Daoy (cell line): Measurements from ENCODE around the gene XNDC1N. TPM values are rescaled to one million over a fixed set of nuclear protein-coding genes. Genes with fewer than 3 reads are reported as not detected.

Experiments used
- total RNA-seq: library from RNA; depleted of rRNA; stranded (reverse); fragments of >200 nt; shearing (Covaris generic); gene quantifications from 2 replicates; pipeline ENCODE4 v1.2.3, GENCODE V29; 2014; rRNA removed

Gene XNDC1N
- total RNA-seq, 1 experiment from 2014 or later: 8.6 TPM

Other genes with a start within 250 kb of the XNDC1N start
- gene DEFB108B, start 95.4 kb downstream of the XNDC1N start, total RNA-seq: not detected in 2 replicates
- gene DEFB131B, start 50.1 kb downstream of the XNDC1N start, total RNA-seq: not detected in 2 replicates
- gene RNF121, start 452 bp upstream of the XNDC1N start, total RNA-seq: 30.6 and 33.9 TPM in 2 replicates
- gene IL18BP, start 70.3 kb upstream of the XNDC1N start, total RNA-seq: 3.4 and 4.9 TPM in 2 replicates
- 74.2 and 76.7 TPM in 2 replicates for gene NUMA1, start 151.9 kb upstream of the XNDC1N start, total RNA-seq
- 3.3 and 6.4 TPM in 2 replicates for gene LRRC51, start 152.3 kb upstream of the XNDC1N start, total RNA-seq
- gene LAMTOR1, start 174.7 kb upstream of the XNDC1N start, total RNA-seq: 86.8 and 90.6 TPM in 2 replicates
- gene TOMT, start 177.3 kb upstream of the XNDC1N start, total RNA-seq: not detected in 2 replicates
- 38.8 and 56.7 TPM in 2 replicates for gene ANAPC15, start 184.1 kb upstream of the XNDC1N start, total RNA-seq
- gene FOLR3, start 207.1 kb upstream of the XNDC1N start, total RNA-seq: not detected in 2 replicates